AG09309 (cell line): ENCODE results near the gene ZNF850.
A peak's percentile ranks its signal among the peaks of the same experiment; 100 is the strongest.

Experiments used
- DNase-seq: peaks from one replicate; pipeline ENCODE4 v3.0.0-alpha.2; 2010; ENCODE audit warnings: low read depth
- H3K4me3 ChIP-seq: 2 replicates; pipeline ENCODE4 v1.5.1; 2011; ENCODE audit warnings: mild to moderate bottlenecking, low read depth, low read length, moderate library complexity; ENCODE audit not compliant: control insufficient read depth
- TF ChIP-seq, protein P1 (sequence below): IDR thresholded peaks from 2 replicates; pipeline ENCODE4 v1.5.1; 2011; ENCODE audit warnings: mild to moderate bottlenecking, low read depth, low read length, inconsistent platforms; ENCODE audit not compliant: insufficient read depth, control insufficient read depth; ENCODE audit errors: missing control alignments

The ZNF850 gene

DNA sequence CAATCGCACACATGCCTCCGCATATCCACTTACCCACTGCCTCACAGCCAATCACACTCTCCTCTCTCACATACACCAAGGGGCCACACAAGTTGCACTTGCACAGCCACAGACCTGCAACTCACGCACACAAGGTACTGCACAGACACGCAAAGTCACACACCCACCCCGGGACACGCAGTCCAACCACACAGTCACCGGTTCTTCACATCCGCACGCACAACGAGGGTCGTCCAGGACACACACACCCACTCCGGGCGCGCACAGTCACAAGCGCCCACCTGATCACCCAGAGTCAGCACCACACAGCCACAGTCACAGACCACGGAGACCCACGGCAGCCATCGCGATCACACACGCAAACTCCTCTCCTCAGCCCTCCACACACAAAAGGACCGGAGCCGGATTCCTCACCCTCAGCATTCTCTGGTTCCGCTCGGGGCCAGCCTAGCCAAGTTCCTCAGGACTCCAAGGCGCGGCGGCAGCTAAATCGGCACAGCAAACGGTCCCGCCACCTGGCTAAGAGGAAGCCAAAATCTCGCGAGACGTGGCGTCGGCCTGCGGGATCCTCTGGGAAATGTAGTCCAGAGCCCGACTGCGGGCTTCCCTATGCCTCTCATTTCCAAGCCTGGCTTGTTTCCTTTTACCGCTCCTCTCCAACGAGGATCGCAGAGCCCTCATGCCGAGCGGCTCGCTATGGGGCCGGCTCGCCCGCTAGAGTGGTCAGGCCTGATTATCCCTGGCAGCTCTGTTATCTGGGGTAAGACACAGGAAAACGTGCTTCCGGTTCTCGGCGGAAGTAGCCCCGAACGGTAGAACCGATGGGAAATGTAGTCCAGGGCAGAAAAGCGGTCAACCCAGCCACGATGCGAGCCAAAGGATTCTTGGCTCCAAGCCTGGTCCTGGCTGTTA lies at the start of gene ZNF850:
TSS of gene ZNF850 (minus strand) at position 497 of the 912 bp plus-strand sequence. CDS start 10,201 bp downstream, outside the sequence.
- peak; percentile 71 for DNase-seq
- TF ChIP-seq, protein P1, sequence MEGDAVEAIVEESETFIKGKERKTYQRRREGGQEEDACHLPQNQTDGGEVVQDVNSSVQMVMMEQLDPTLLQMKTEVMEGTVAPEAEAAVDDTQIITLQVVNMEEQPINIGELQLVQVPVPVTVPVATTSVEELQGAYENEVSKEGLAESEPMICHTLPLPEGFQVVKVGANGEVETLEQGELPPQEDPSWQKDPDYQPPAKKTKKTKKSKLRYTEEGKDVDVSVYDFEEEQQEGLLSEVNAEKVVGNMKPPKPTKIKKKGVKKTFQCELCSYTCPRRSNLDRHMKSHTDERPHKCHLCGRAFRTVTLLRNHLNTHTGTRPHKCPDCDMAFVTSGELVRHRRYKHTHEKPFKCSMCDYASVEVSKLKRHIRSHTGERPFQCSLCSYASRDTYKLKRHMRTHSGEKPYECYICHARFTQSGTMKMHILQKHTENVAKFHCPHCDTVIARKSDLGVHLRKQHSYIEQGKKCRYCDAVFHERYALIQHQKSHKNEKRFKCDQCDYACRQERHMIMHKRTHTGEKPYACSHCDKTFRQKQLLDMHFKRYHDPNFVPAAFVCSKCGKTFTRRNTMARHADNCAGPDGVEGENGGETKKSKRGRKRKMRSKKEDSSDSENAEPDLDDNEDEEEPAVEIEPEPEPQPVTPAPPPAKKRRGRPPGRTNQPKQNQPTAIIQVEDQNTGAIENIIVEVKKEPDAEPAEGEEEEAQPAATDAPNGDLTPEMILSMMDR: no peak
- H3K4me3 ChIP-seq: peak within 1 kb of the TSS; percentile 81

- TF ChIP-seq, protein P1: no peak
- DNase-seq: no peak
- H3K4me3 ChIP-seq: no peak overlapping the region
These were observed 49.2 kb upstream of the ZNF850 start for GRCh38 chr19:36821758-36822157.

DNA sequence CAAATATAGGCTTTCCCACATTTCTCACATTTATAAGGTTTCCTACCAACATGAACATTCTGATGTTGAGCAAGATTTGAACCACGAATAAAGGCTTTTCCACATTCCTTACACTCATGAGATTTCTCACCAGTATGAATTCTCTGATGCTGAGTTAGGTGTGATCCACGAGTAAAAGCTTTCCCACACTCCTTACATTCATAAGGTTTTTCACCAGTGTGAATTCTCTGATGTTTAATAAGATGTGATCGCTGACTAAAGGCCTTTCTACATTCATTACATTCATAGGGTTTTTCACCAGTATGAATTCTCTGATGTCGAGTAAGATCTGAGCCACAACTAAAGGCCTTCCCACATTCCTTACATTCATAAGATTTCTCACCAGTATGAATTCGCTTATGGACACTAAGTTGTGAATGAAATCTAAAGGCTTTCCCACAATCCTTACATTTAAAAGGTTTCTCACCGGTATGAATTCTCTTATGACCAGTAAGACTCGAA lies 46.6 kb upstream of the ZNF850 start:
- no peak for DNase-seq
- H3K4me3 ChIP-seq: no peak overlapping the region
- TF ChIP-seq, protein P1: no peak

DNA sequence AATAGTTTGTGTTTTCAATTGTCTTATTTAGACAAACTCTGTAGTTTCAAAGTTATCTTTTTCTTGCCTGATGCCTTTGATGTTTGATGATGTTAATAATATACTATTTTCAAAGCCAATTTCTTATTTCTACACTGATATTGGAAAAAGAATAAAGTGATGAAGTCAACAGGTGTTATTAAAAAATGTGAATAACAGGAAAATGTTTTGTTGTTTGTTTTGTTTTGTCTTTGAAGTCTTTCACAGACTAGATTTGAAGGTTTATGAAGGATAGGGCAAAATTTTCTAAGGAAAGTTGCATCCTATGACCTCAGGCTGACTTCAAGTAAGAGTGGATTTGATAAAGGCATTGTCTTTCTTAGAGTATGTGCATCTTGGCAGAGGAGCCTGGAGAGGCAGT lies 34.4 kb upstream of the ZNF850 start:
- no peak for DNase-seq
- TF ChIP-seq, protein P1: no peak
- H3K4me3 ChIP-seq: no peak overlapping the region

- TF ChIP-seq, protein P1: no peak
- DNase-seq: no peak
- no peak overlapping the region for H3K4me3 ChIP-seq
These were observed 32.8 kb upstream of the ZNF850 start for GRCh38 chr19:36805364-36805763.

DNA sequence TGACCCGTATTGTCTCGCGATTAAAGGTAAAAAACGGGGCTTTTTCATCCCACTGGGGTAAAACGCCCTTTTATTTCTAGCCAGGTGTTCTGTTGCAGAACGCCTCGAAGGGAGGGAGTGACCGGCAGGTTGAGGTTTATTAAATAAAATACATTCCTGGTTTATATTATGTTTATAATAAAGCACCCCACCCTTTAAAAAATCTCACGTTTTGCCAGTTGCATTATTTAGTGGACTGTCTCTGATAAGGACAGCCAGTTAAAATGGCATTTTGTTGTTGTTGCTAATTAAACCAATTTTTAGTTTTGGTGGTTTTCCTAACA lies 25.1 kb upstream of the ZNF850 start:
- H3K4me3 ChIP-seq: peak overlapping the region; percentile 56
- no peak for DNase-seq
- TF ChIP-seq, protein P1: no peak
